Spleen (tissue), 11 donors: Measurements from ENCODE around the gene CHD5. TPM values are rescaled to one million over a fixed set of nuclear protein-coding genes. Genes with fewer than 3 reads are reported as not detected.
A peak's percentile ranks its signal among the peaks of the same experiment; 100 is the strongest.

Source experiments
- DNase-seq: peaks from one replicate; pipeline ENCODE4 v3.0.0-alpha.2; 2020
- H3K27ac ChIP-seq, 8 donors: fragments of 200-600 bp; sonication (generic) in 7 of 8; 1 replicate in 4 of 8; 2 replicates in 4 of 8; pipeline versions ENCODE4 v1.5.0 to v1.8.0; 2016 to 2021; ENCODE audit warnings: inconsistent platforms in 4 of 8, mild to moderate bottlenecking in 4 of 8, moderate library complexity in 1 of 8
- H3K27me3 ChIP-seq, 7 donors: fragments of 200-600 bp; sonication (generic) in 6 of 7; replicated peaks in 1 of 7; 1 replicate in 4 of 7; 2 replicates in 3 of 7; pipeline versions ENCODE4 v1.5.0 to v1.8.0; 2016 to 2021; ENCODE audit warnings: inconsistent platforms in 3 of 7, mild to moderate bottlenecking in 1 of 7
- H3K36me3 ChIP-seq, 6 donors: fragments of 200-600 bp; sonication (generic) in 5 of 6; 1 replicate in 4 of 6; 2 replicates in 2 of 6; pipeline versions ENCODE4 v1.5.0 to v1.8.0; 2016 to 2021; ENCODE audit warnings: inconsistent platforms in 2 of 6
- H3K4me1 ChIP-seq, 6 donors: fragments of 200-600 bp; sonication (generic) in 5 of 6; 1 replicate in 3 of 6; 2 replicates in 3 of 6; pipeline versions ENCODE4 v1.5.0 to v1.8.0; 2016 to 2021; ENCODE audit warnings: inconsistent platforms in 3 of 6
- H3K4me3 ChIP-seq, 8 donors: fragments of 200-600 bp; sonication (generic) in 7 of 8; 1 replicate in 4 of 8; 2 replicates in 4 of 8; pipeline versions ENCODE4 v1.5.0 to v1.8.0; 2016 to 2021; ENCODE audit warnings: inconsistent platforms in 4 of 8, mild to moderate bottlenecking in 4 of 8, moderate library complexity in 2 of 8
- H3K9me3 ChIP-seq, 8 donors: fragments of 200-600 bp; sonication (generic) in 7 of 8; 1 replicate in 4 of 8; 2 replicates in 4 of 8; pipeline versions ENCODE4 v1.5.0 to v1.8.0; 2016 to 2021; ENCODE audit warnings: inconsistent platforms in 4 of 8
- POLR2A ChIP-seq, 3 donors: fragments of 450-650 bp; IDR thresholded peaks; one replicate each; pipeline ENCODE4 v1.5.1; 2017; ENCODE audit warnings: antibody characterized with exemption in 3 of 3, mild to moderate bottlenecking in 1 of 3
- POLR2AphosphoS5 ChIP-seq, 3 donors: sonication (generic); formaldehyde crosslinking; IDR thresholded peaks; one replicate each; pipeline ENCODE4 v1.5.1; 2017; ENCODE audit warnings: antibody characterized with exemption in 3 of 3
- WGBS, 5 donors: extraction: QIAGEN DNeasy Blood & Tissue Kit in 3 of 5; methylation state at CpG; one replicate each; pipeline versions ENCODE4 v1.1.5 to v1.1.7; 2013 to 2018; 5-methylcytosine and 5-hydroxymethylcytosine counted together
- intact Hi-C: fragments of 100-400 bp; cut with DNase I; formaldehyde crosslinking; loops from one replicate; pipeline ENCODE4 v1.15.0; 2023; ENCODE audit warnings: low total_unique reads
- polyA plus RNA-seq, 3 donors: library from polyadenylated mRNA; stranded (reverse); fragments of 200-250 nt; gene quantifications; one replicate each; pipeline ENCODE4 v1.2.1, GENCODE V29; 2013
- total RNA-seq, 7 donors: library from RNA; depleted of rRNA in 3 of 7; stranded (reverse); fragments of >200 nt in 3 of 7; fragmentation: NEBNext Ultra II Directional in 4 of 7; extraction: Animal tissue kit (Norgen Biotek cat#: 25700) in 4 of 7; gene quantifications; one replicate each; pipeline versions ENCODE4 v1.1.0 to v1.2.1, GENCODE V29; 2016 to 2021
- TF ChIP-seq, protein P1 (sequence below), 11 experiments: fragments of 200-600 bp in 7 of 11; fragments of 450-650 bp in 4 of 11; sonication (generic) in 4 of 11; IDR thresholded peaks in 8 of 11; conservative IDR thresholded peaks in 3 of 11; 1 replicate in 7 of 11; 2 replicates in 4 of 11; pipeline versions ENCODE4 v1.4.0 to v1.8.0; 2016 to 2021; ENCODE audit warnings: antibody characterized with exemption in 11 of 11, inconsistent platforms in 4 of 11, mild to moderate bottlenecking in 1 of 11
- donor health status: healthy with polysubstance abuse.
- donor health status: DM: no; HTN: no; CAD: no; lungs with moderate emphysema.
- donor health status: DM: no; HTN: no; CAD: no.
- donor health status: Bipolar disorder and iron deficiency.
- donor health status: healthy.
- donor health status: DM: no; HTN: no; CAD: no.
- donor health status: DM: yes; HTN: yes; CAD: no.

The CHD5 gene
- total and polyA plus RNA-seq, 10 donors: 0.04 to 0.44 (median 0.13) TPM

DNA sequence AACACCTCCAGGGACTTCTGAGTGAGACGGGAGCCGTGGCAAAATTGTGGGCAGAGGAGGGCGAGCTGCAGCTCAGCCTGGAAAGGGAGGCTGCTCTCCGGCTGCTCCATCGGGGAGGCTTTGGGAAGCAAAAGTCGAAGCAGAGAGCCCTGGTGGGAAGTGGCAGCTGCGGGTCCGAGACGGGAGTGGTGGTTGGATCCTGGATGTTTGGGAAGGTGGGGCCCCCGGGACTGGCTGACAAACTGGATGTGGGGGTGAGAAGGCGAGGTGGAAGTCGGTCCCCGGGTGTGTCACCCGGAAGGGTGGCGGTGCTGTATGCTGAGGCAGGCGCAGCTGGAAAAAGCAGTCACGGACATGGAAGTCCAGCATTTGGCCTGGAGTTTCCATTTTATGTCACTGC, 82.3 kb downstream of the CHD5 start:
- H3K4me1 ChIP-seq: peaks cover 0 to 14% (median 0%) of the 10 kb centered on the region in 6 donors
- WGBS, 5 donors: 86 to 90% (median 89%) methylated on average over 17 of the region's 17 CpGs
- H3K9me3 ChIP-seq: no peaks in the 10 kb centered on the region
- peaks cover 0 to 72% (median 47%) of the 10 kb centered on the region in 6 donors for H3K36me3 ChIP-seq
- H3K27me3 ChIP-seq: peaks cover 0 to 37% (median 0%) of the 10 kb centered on the region in 7 donors
- H3K4me3 ChIP-seq: no peak overlapping the region
- TF ChIP-seq POLR2A (IDR thresholded peaks at IDR 0.05) (no peak), POLR2AphosphoS5 (IDR thresholded peaks at IDR 0.05) (peak in 1 of 3 donors; percentile 25)
- TF ChIP-seq, protein P1, sequence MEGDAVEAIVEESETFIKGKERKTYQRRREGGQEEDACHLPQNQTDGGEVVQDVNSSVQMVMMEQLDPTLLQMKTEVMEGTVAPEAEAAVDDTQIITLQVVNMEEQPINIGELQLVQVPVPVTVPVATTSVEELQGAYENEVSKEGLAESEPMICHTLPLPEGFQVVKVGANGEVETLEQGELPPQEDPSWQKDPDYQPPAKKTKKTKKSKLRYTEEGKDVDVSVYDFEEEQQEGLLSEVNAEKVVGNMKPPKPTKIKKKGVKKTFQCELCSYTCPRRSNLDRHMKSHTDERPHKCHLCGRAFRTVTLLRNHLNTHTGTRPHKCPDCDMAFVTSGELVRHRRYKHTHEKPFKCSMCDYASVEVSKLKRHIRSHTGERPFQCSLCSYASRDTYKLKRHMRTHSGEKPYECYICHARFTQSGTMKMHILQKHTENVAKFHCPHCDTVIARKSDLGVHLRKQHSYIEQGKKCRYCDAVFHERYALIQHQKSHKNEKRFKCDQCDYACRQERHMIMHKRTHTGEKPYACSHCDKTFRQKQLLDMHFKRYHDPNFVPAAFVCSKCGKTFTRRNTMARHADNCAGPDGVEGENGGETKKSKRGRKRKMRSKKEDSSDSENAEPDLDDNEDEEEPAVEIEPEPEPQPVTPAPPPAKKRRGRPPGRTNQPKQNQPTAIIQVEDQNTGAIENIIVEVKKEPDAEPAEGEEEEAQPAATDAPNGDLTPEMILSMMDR (IDR thresholded peaks at IDR 0.05 in 8 of 11, conservative IDR thresholded peaks at IDR 0.05 in 3 of 11): no peak
- intact Hi-C loops: no loop called here
- no peak overlapping the region for H3K27ac ChIP-seq
- peak; percentile 63 for DNase-seq

DNA sequence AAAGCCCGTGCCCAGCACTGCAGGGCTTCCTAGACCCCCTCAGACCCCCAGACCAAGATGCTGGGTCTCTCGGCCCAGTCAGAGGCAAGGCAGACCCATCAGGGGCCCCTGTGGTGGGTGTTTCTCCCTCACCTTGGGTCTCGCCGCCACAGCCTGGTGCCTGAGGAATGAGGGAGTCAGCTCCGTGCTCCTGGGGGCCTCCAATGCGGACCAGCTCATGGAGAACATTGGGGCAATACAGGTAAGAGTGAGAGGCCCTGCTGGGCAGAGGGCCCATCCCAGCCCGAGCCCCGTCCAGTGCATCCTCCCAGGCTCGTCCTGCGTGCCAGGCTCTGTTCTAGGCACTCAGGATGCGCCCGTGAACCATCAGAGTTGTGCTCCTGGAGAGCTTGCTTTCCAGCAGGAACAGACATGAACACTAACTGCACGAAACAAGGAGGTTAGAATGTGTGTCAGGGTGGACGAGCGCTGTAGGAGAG, 83.0 kb downstream of the CHD5 start:
- WGBS, 5 donors: 92 to 96% (median 93%) methylated on average over 13 to 15 of the region's 15 CpGs
- peaks cover 0 to 78% (median 51%) of the 10 kb centered on the region in 6 donors for H3K36me3 ChIP-seq
- peaks cover 0 to 31% (median 0%) of the 10 kb centered on the region in 7 donors for H3K27me3 ChIP-seq
- no peaks in the 10 kb centered on the region for H3K9me3 ChIP-seq
- DNase-seq: peak; percentile 51
- TF ChIP-seq POLR2A (IDR thresholded peaks at IDR 0.05): no peak
- TF ChIP-seq POLR2AphosphoS5 (IDR thresholded peaks at IDR 0.05): no peak
- TF ChIP-seq, protein P1 (IDR thresholded peaks at IDR 0.05 in 8 of 11, conservative IDR thresholded peaks at IDR 0.05 in 3 of 11): no peak
- intact Hi-C loops: no loop called here
- H3K27ac ChIP-seq: no peak overlapping the region
- no peak overlapping the region for H3K4me3 ChIP-seq
- H3K4me1 ChIP-seq: peaks cover 0 to 19% (median 0%) of the 10 kb centered on the region in 6 donors

DNA sequence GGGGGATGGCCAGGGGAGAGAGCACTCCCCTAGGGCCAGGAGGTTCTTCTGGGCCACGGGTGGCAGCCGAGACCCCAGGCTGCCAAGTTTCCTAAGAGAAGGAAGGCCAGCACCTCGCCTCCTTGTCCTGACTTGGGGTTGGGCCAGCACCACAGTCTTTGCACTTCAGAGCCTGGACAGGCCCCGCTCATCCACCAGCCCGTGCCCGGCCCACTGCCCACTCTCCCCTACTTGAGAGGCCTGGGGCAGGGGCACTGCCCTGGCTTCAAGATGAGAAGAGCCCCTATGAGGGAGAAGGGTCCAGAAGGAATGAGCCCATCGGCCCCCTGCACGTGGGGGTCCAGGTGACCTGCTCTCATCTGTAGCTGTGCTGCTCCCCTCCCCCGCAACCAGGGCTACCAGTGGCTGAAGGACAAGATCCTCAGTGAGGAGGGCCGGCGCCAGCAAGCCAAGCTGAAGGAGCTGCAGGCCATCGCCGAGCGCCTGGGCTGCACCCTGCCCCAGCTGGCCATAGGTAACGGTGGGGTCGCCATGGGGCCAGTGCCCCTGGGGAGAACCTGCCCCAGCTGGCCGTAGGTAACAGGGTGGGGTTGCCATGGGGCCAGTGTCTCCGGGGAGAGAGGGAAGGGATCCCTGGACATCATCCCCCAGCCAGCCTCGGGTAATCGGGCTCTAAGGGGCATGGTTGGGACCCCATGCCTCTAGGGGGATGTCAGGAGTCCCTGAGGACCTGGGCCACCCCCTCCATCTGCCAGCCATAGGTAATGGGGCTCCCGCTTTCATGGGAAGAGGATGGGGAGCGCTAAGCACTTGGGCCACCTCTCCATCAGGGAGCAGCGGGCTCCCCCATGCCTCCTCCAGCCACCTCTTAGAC, 83.6 kb downstream of the CHD5 start:
- peaks cover 0 to 85% (median 57%) of the 10 kb centered on the region in 6 donors for H3K36me3 ChIP-seq
- intact Hi-C loops: no loop called here
- 88 to 94% (median 93%) methylated on average over 19 to 23 of the region's 23 CpGs for WGBS, 5 donors

More for the DNA sequence above, 83.6 kb downstream of the CHD5 start:
- Histone ChIP-seq H3K27me3 (peaks cover 0 to 24% (median 0%) of the 10 kb centered on the region in 7 donors), H3K27ac (no peak overlapping the region), H3K9me3 (no peaks in the 10 kb centered on the region), H3K4me3 (no peak overlapping the region), H3K4me1 (peaks cover 0 to 19% (median 0%) of the 10 kb centered on the region in 6 donors)
- DNase-seq: peak; percentile 63
- TF ChIP-seq POLR2AphosphoS5 (IDR thresholded peaks at IDR 0.05): peak in 1 of 3 donors; percentile 43
- TF ChIP-seq, protein P1 (IDR thresholded peaks at IDR 0.05 in 8 of 11, conservative IDR thresholded peaks at IDR 0.05 in 3 of 11): no peak
- TF ChIP-seq POLR2A (IDR thresholded peaks at IDR 0.05): no peak
